Nephron progenitor cell (in vitro differentiated cells): ENCODE data around the gene RNF32.

Experiments
- DNase-seq: peaks from one replicate; pipeline ENCODE4 v3.0.0; 2021
- H3K27ac Mint-ChIP-seq: 2 replicates; pipeline ENCODE4 v1.8.0; 2021; ENCODE audit warnings: mild to moderate bottlenecking, moderate library complexity, mixed read lengths
- H3K27me3 Mint-ChIP-seq: 2 replicates; pipeline ENCODE4 v1.8.0; 2021; ENCODE audit warnings: mild to moderate bottlenecking, low read depth, mixed read lengths; ENCODE audit not compliant: poor library complexity
- H3K36me3 Mint-ChIP-seq: 2 replicates; pipeline ENCODE4 v1.8.0; 2021; ENCODE audit warnings: low read depth, mixed read lengths
- H3K4me1 Mint-ChIP-seq: 2 replicates; pipeline ENCODE4 v1.8.0; 2021; ENCODE audit warnings: mixed read lengths
- H3K4me3 Mint-ChIP-seq: 2 replicates; pipeline ENCODE4 v1.8.0; 2021; ENCODE audit warnings: mild to moderate bottlenecking, moderate library complexity, mixed read lengths
- H3K9me3 Mint-ChIP-seq: 2 replicates; pipeline ENCODE4 v1.8.0; 2021; ENCODE audit warnings: mild to moderate bottlenecking, moderate library complexity, mixed read lengths
- CTCF ChIP-seq: fragments of 200-600 bp; sonication (generic); IDR thresholded peaks from 2 replicates; pipeline ENCODE4 v1.5.0; 2021; ENCODE audit warnings: antibody characterized with exemption

RNF32 gene

DNA sequence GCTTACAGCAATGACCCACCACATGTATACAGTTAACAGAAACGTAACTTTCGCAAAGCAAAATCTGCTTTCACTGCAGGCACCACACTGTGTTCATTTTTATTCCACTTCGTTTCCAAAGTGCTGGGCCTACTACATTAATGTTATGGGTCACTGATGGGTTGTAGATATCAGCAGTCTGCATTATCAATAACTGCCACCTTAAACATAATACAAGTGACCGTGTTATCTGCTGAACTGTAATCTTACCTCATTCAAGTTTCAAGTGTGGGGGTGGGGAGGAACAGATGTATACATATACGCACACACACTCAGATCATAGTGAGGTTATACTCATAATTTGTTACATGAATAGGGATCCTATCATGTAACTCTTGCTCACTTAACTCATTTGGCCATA lies 21.1 kb downstream of the RNF32 start:
- no peaks in the 10 kb centered on the region for H3K9me3 Mint-ChIP-seq
- H3K27me3 Mint-ChIP-seq, result peaks cover 3% of the 10 kb centered on the region
- no peak overlapping the region for H3K4me3 Mint-ChIP-seq
- peaks cover 17% of the 10 kb centered on the region for H3K4me1 Mint-ChIP-seq
- no peak for TF ChIP-seq CTCF
- no peaks in the 10 kb centered on the region for H3K36me3 Mint-ChIP-seq
- DNase-seq, result no peak
- H3K27ac Mint-ChIP-seq, result no peak overlapping the region

GRCh38 chr7:156662277-156662676 lies 21.7 kb downstream of the RNF32 start:
- no peak for DNase-seq
- TF ChIP-seq CTCF, result no peak
- Mint-ChIP-seq H3K4me1 (peaks cover 23% of the 10 kb centered on the region), H3K9me3 (no peaks in the 10 kb centered on the region), H3K27me3 (peaks cover 3% of the 10 kb centered on the region), H3K36me3 (no peaks in the 10 kb centered on the region), H3K4me3 (no peak overlapping the region), H3K27ac (no peak overlapping the region)

- H3K9me3 Mint-ChIP-seq, result no peaks in the 10 kb centered on the region
- DNase-seq, result no peak
- no peak for TF ChIP-seq CTCF
Measured at GRCh38 chr7:156665101-156665500, 24.5 kb downstream of the RNF32 start.

GRCh38 chr7:156666368-156667109 lies 26.0 kb downstream of the RNF32 start:
- H3K36me3 Mint-ChIP-seq, result peaks cover 27% of the 10 kb centered on the region
- peaks cover 21% of the 10 kb centered on the region for H3K4me1 Mint-ChIP-seq
- H3K27ac Mint-ChIP-seq, result peak overlapping the region; percentile 42
- no peaks in the 10 kb centered on the region for H3K27me3 Mint-ChIP-seq
- no peak for TF ChIP-seq CTCF
- H3K4me3 Mint-ChIP-seq, result no peak overlapping the region
- no peak for DNase-seq
- H3K9me3 Mint-ChIP-seq, result no peaks in the 10 kb centered on the region

More at GRCh38 chr7:156665101-156665500, 24.5 kb downstream of the RNF32 start:
- Mint-ChIP-seq H3K27ac (no peak overlapping the region), H3K36me3 (peaks cover 17% of the 10 kb centered on the region), H3K27me3 (no peaks in the 10 kb centered on the region), H3K4me1 (peaks cover 23% of the 10 kb centered on the region), H3K4me3 (no peak overlapping the region)

DNA sequence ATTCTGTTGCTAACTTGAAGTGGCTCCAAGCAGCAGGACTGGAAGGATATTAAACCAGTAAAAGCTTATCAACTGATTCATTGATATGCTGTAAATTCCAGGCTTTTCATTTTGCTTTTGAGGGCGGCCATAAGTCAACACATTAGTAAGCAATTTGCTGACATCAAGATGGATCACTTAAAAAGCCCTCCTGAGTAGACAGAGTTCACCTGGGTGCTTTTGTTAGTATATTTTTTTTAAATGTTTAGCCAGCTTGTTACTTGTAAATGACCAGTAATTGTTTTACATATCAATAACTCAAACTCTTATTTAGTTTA lies 26.5 kb downstream of the RNF32 start:
- Mint-ChIP-seq H3K36me3 (peaks cover 27% of the 10 kb centered on the region), H3K4me1 (peaks cover 21% of the 10 kb centered on the region), H3K4me3 (no peak overlapping the region), H3K27me3 (no peaks in the 10 kb centered on the region), H3K9me3 (no peaks in the 10 kb centered on the region), H3K27ac (peak overlapping the region; percentile 42)
- no peak for TF ChIP-seq CTCF
- DNase-seq, result no peak

DNA sequence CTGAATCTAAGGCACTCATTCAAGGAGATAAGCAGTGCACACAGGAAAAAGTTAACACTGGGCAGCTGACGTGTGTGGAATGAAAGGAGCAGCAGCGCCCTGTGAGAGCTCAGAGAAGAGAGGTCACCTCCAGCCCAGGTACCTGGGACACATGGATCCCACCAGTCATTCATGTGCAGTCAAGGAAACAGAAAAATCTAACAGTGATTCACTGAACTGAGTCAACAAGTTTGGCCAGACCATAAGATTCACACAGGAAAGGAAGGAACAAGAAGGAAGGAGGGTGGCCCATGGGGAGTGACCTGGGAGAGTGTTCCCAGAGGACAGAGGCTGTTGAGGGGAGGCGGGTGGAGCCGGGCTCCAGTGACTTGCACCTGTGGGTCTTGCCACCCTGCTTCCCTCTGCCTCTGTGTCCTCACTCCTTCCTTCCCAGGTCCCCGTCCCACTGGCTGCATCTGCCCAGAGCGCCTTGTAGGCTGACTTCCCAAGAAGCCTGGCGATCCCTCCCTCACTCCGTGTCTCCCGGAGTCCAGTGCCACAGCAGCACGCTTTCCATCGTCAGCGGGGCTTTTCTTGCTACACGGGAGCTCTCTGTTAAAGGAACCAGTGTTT lies 27.7 kb downstream of the RNF32 start:
- Mint-ChIP-seq H3K27ac (peak overlapping the region; percentile 80), H3K4me3 (no peak overlapping the region), H3K36me3 (peaks cover 27% of the 10 kb centered on the region), H3K27me3 (no peaks in the 10 kb centered on the region), H3K4me1 (peaks cover 21% of the 10 kb centered on the region), H3K9me3 (no peaks in the 10 kb centered on the region)
- no peak for TF ChIP-seq CTCF
- no peak for DNase-seq
